IPS-20b (cell line): ENCODE data around the gene RANGAP1.
"Not testable (repeated sequence)": the region's sequence is repeated elsewhere in the genome, so short reads cannot be mapped to it uniquely, and the experiment has no call there.

Experiments
- H3K27ac ChIP-seq: one replicate; pipeline ENCODE4 v1.5.1; 2013; ENCODE audit warnings: low read length
- H3K27me3 ChIP-seq: 2 replicates; pipeline ENCODE4 v1.6.1; 2013; ENCODE audit warnings: mild to moderate bottlenecking, low read length, inconsistent platforms; ENCODE audit not compliant: insufficient read depth
- H3K36me3 ChIP-seq: 2 replicates; pipeline ENCODE4 v1.6.1; 2013; ENCODE audit warnings: low read depth, mild to moderate bottlenecking, inconsistent platforms, low read length, moderate library complexity; ENCODE audit not compliant: insufficient read depth
- H3K4me1 ChIP-seq: 2 replicates; pipeline ENCODE4 v1.6.1; 2013; ENCODE audit warnings: mild to moderate bottlenecking, control low read depth, inconsistent platforms, low read length, moderate library complexity; ENCODE audit not compliant: insufficient read depth
- H3K4me3 ChIP-seq: 2 replicates; pipeline ENCODE4 v1.5.1; 2013; ENCODE audit warnings: mild to moderate bottlenecking, low read length, inconsistent platforms
- H3K9ac ChIP-seq: 2 replicates; pipeline ENCODE4 v1.6.1; 2013; ENCODE audit warnings: low read depth, mild to moderate bottlenecking, inconsistent platforms, low read length, moderate library complexity
- H3K9me3 ChIP-seq: 2 replicates; pipeline ENCODE4 v1.6.1; 2013; ENCODE audit warnings: mild to moderate bottlenecking, low read depth, low read length, inconsistent platforms; ENCODE audit not compliant: insufficient read depth

RANGAP1 gene

GRCh38 chr22:41271787-41272186, 14.2 kb downstream of the RANGAP1 start:
- Histone ChIP-seq H3K9me3 (no peaks in the 10 kb centered on the region), H3K27me3 (no peaks in the 10 kb centered on the region), H3K36me3 (peaks cover 93% of the 10 kb centered on the region), H3K4me3 (no peak overlapping the region), H3K9ac (no peak overlapping the region), H3K4me1 (no peaks in the 10 kb centered on the region), H3K27ac (no peak overlapping the region)

GRCh38 chr22:41267958-41268357, 18.0 kb downstream of the RANGAP1 start:
- Histone ChIP-seq H3K9ac (no peak overlapping the region), H3K9me3 (no peaks in the 10 kb centered on the region), H3K36me3 (peaks cover 93% of the 10 kb centered on the region), H3K4me3 (no peak overlapping the region), H3K4me1 (no peaks in the 10 kb centered on the region), H3K27ac (no peak overlapping the region), H3K27me3 (no peaks in the 10 kb centered on the region)

- no peaks in the 10 kb centered on the region for H3K27me3 ChIP-seq
- no peak overlapping the region for H3K27ac ChIP-seq
- peaks cover 98% of the 10 kb centered on the region for H3K36me3 ChIP-seq
- H3K4me3 ChIP-seq = no peak overlapping the region
- no peaks in the 10 kb centered on the region for H3K4me1 ChIP-seq
- H3K9me3 ChIP-seq = no peaks in the 10 kb centered on the region
- no peak overlapping the region for H3K9ac ChIP-seq
These were observed 21.5 kb downstream of the RANGAP1 start for GRCh38 chr22:41264408-41264941.

- Histone ChIP-seq H3K9me3 (no peaks in the 10 kb centered on the region), H3K27me3 (no peaks in the 10 kb centered on the region), H3K9ac (no peak overlapping the region), H3K4me3 (no peak overlapping the region), H3K36me3 (peaks cover 98% of the 10 kb centered on the region), H3K27ac (no peak overlapping the region), H3K4me1 (no peaks in the 10 kb centered on the region)
These were observed 22.3 kb downstream of the RANGAP1 start for GRCh38 chr22:41263704-41264103.

- Histone ChIP-seq H3K4me3 (no peak overlapping the region), H3K27ac (no peak overlapping the region)
These were observed 23.7 kb downstream of the RANGAP1 start for GRCh38 chr22:41262250-41262765.

GRCh38 chr22:41261541-41262249, 24.3 kb downstream of the RANGAP1 start:
- Histone ChIP-seq H3K4me1 (no peaks in the 10 kb centered on the region), H3K27ac (no peak overlapping the region), H3K27me3 (no peaks in the 10 kb centered on the region), H3K36me3 (peaks cover 98% of the 10 kb centered on the region), H3K9me3 (no peaks in the 10 kb centered on the region), H3K4me3 (no peak overlapping the region), H3K9ac (no peak overlapping the region)

More at GRCh38 chr22:41262250-41262765, 23.7 kb downstream of the RANGAP1 start:
- Histone ChIP-seq H3K4me1 (no peaks in the 10 kb centered on the region), H3K9me3 (no peaks in the 10 kb centered on the region), H3K9ac (no peak overlapping the region), H3K27me3 (no peaks in the 10 kb centered on the region), H3K36me3 (peaks cover 98% of the 10 kb centered on the region)

- Histone ChIP-seq H3K27ac (no peak overlapping the region), H3K4me3 (no peak overlapping the region), H3K9ac (no peak overlapping the region), H3K4me1 (no peaks in the 10 kb centered on the region), H3K36me3 (peaks cover 98% of the 10 kb centered on the region), H3K9me3 (no peaks in the 10 kb centered on the region), H3K27me3 (no peaks in the 10 kb centered on the region)
These were observed 25.1 kb downstream of the RANGAP1 start for GRCh38 chr22:41260871-41261270.

- not testable (repeated sequence) for H3K4me1 ChIP-seq, H3K4me3 ChIP-seq, H3K27me3 ChIP-seq, H3K9ac ChIP-seq, H3K27ac ChIP-seq, H3K9me3 ChIP-seq
- peaks cover 100% of the 10 kb centered on the region for H3K36me3 ChIP-seq
These were observed 26.2 kb downstream of the RANGAP1 start for GRCh38 chr22:41259756-41260155.

GRCh38 chr22:41257696-41258095, 28.3 kb downstream of the RANGAP1 start:
- Histone ChIP-seq H3K36me3 (peaks cover 97% of the 10 kb centered on the region), H3K9ac (no peak overlapping the region), H3K27ac (no peak overlapping the region)

GRCh38 chr22:41256254-41257253, 29.4 kb downstream of the RANGAP1 start:
- Histone ChIP-seq H3K27me3 (no peaks in the 10 kb centered on the region), H3K36me3 (peaks cover 95% of the 10 kb centered on the region), H3K4me3 (no peak overlapping the region), H3K27ac (no peak overlapping the region), H3K9me3 (no peaks in the 10 kb centered on the region), H3K9ac (no peak overlapping the region), H3K4me1 (no peaks in the 10 kb centered on the region)

More at GRCh38 chr22:41257696-41258095, 28.3 kb downstream of the RANGAP1 start:
- Histone ChIP-seq H3K9me3 (no peaks in the 10 kb centered on the region), H3K27me3 (no peaks in the 10 kb centered on the region), H3K4me1 (no peaks in the 10 kb centered on the region), H3K4me3 (no peak overlapping the region)

GRCh38 chr22:41254230-41254629, 31.8 kb downstream of the RANGAP1 start:
- no peaks in the 10 kb centered on the region for H3K9me3 ChIP-seq
- no peak overlapping the region for H3K4me3 ChIP-seq
- H3K4me1 ChIP-seq = no peaks in the 10 kb centered on the region
- no peaks in the 10 kb centered on the region for H3K27me3 ChIP-seq
- H3K9ac ChIP-seq = no peak overlapping the region
- peaks cover 95% of the 10 kb centered on the region for H3K36me3 ChIP-seq
- H3K27ac ChIP-seq = no peak overlapping the region
